ENCODE data around the gene MAP3K1.

DNA sequence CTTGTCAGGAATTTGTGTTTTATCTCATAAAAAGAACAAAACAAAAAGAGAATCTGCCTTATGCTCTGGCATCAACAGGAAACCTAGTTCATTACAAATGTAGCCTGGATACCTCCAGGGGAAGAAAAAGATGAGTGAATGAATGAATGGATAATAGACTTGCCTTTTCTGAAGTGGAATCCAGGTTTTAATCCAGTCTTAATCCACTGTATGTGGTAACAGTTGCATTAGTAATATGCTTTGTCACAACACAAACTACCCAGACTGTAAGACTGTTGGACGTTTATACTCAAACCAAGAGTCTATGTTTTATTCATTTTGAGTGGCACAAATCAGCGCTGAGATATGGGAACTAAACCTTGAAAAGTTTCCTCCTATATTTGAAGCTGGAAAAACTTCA is 32.1 kb upstream of the MAP3K1 start:
- TF ChIP-seq POLR2A (IDR thresholded peaks at IDR 0.05; ENCODE audit: borderline replicate concordance, extremely low read depth, insufficient read depth, insufficient read length) (no peak), YY1 (IDR thresholded peaks at IDR 0.05; ENCODE audit: extremely low read depth, insufficient replicate concordance, low read depth, low read length) (no peak), CTCF (IDR thresholded peaks at IDR 0.05 in 2 of 3, conservative IDR thresholded peaks at IDR 0.05 in 1 of 3; ENCODE audit: borderline replicate concordance in 1 of 3, insufficient read depth in 1 of 3, low read depth in 2 of 3, low read length in 2 of 3) (no peak), ZBTB33 (IDR thresholded peaks at IDR 0.05; ENCODE audit: extremely low read depth, insufficient replicate concordance, low read length) (no peak), RAD21 (IDR thresholded peaks at IDR 0.05; ENCODE audit: low read depth) (no peak), EZH2phosphoT487 (IDR thresholded peaks at IDR 0.05; ENCODE audit: borderline replicate concordance) (no peak), TCF7L2 (IDR thresholded peaks at IDR 0.05; ENCODE audit: borderline replicate concordance, extremely low read depth, insufficient read depth, insufficient read length) (no peak), JUND (IDR thresholded peaks at IDR 0.05) (no peak), CBX3 (IDR thresholded peaks at IDR 0.05; ENCODE audit: low read depth) (no peak), SIN3A (IDR thresholded peaks at IDR 0.05; ENCODE audit: low read depth) (no peak), REST (IDR thresholded peaks at IDR 0.05; ENCODE audit: low read depth) (no peak)
- TF ChIP-seq, protein P1, sequence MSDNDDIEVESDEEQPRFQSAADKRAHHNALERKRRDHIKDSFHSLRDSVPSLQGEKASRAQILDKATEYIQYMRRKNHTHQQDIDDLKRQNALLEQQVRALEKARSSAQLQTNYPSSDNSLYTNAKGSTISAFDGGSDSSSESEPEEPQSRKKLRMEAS (IDR thresholded peaks at IDR 0.05) = no peak
- TF ChIP-seq, protein P2, sequence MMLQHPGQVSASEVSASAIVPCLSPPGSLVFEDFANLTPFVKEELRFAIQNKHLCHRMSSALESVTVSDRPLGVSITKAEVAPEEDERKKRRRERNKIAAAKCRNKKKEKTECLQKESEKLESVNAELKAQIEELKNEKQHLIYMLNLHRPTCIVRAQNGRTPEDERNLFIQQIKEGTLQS (IDR thresholded peaks at IDR 0.05) = no peak
